ENCODE measurements around the gene MYO1D.
"Not testable (repeated sequence)": the region's sequence is repeated elsewhere in the genome, so short reads cannot be mapped to it uniquely, and the experiment has no call there.

MYO1D gene

GRCh38 chr17:32720671-32721070, 156.3 kb downstream of the MYO1D start:
- no peak for DNase-seq

GRCh38 chr17:32719689-32720088, 157.2 kb downstream of the MYO1D start:
- no peak for DNase-seq

DNA sequence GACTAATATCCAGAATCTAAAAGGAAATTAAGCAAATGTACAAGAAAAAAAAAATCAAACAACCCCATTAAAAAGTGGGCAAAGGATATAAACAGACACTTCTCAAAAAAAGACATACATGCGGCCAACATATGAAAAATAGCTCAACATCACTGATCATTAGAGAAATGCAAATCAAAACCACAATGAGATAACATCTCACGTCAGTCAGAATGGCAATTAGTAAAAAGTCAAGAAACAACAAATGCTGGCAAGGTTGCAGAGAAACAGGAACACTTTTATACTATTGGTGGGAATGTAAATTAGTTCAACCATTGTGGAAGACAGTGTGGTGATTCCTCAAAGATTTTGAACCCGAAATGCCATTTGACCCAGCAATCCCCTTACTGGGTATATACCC, 162.0 kb downstream of the MYO1D start:
- DNase-seq: not testable (repeated sequence)

DNA sequence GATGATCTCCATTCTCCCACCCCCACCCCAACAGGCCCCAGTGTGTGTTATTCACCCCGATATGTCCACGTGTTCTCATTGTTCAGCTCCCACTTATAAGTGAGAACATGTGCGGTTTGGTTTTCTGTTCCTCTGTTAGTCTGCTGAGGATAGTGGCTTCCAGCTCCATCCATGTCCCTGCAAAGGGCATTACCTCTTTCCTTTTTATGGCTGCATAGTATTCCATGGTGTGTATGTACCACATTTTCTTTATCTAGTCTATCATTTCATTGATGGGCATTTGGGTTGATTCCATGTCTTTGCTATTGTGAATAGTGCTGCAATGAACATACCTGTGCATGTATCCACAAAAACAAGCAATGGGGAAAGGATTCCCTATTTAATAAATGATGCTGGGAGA, 162.7 kb downstream of the MYO1D start:
- DNase-seq: not testable (repeated sequence)

- DNase-seq: no peak
These were observed 163.8 kb downstream of the MYO1D start for GRCh38 chr17:32713081-32713480.

GRCh38 chr17:32709562-32709961, 167.4 kb downstream of the MYO1D start:
- no peak for DNase-seq

DNA sequence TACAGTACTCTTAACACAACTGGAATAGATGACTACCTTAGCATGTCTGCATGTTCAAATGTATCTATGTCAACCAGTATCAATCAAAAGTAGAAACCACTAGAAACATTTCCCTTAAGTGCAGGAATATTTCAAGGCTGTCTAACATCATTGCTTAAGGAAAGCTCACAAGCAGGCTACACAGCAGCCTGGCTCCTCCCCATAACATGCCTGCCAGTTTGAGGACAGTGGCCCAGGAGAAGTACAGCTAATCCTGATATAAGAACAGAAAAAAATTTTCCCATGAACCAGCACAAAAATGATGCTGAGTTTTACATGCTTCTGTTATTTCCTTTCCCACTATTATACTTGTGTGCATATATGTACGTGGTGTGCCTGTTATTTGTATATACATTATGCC, 175.1 kb downstream of the MYO1D start:
- DNase-seq: no peak

DNA sequence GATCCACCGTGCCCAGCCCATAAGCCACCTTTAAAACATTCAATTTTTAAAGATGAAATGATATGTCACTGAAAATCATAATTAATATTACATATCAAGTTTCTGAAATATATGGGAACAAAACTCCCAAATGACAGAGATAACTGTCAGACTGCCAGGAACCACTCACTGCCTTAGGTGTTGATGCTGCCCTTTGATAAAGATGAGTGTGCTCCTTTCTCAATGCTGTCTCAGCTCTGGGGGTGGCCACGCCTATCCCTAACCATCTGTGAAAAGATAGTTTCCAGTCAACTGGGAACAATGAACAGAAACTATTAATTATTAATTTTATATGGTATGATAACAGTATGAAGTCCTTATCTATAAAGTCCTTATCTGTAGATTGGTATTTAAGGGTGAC, 177.7 kb downstream of the MYO1D start:
- DNase-seq: no peak

- DNase-seq: no peak
These were observed 178.9 kb downstream of the MYO1D start for GRCh38 chr17:32697728-32698625.

- DNase-seq: no peak
These were observed 180.5 kb downstream of the MYO1D start for GRCh38 chr17:32696426-32696825.

- DNase-seq: no peak
These were observed 181.1 kb downstream of the MYO1D start for GRCh38 chr17:32695864-32696263.

GRCh38 chr17:32693194-32693897, 183.6 kb downstream of the MYO1D start:
- no peak for DNase-seq

- DNase-seq: no peak
These were observed 184.7 kb downstream of the MYO1D start for GRCh38 chr17:32692179-32692578.

- no peak for DNase-seq
These were observed 187.6 kb downstream of the MYO1D start for GRCh38 chr17:32689348-32689747.

DNA sequence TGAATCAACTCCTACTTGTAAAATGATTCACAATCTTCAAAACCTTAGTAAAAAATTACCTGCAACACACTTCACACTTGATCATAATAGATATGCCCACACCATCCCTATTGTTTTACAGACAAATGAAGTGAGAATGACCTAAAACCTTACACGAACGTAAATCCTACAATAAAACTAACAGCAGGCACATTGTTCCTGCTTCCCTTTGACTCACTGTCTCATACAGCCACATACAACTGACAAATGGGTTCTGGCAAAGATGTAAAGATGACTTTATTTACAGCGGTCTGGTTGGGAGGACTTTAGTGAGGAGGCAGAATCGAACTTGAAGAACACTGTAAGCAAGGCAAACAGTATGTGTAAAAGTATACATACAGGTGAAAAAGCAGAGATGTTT, 188.7 kb downstream of the MYO1D start:
- DNase-seq: no peak

DNA sequence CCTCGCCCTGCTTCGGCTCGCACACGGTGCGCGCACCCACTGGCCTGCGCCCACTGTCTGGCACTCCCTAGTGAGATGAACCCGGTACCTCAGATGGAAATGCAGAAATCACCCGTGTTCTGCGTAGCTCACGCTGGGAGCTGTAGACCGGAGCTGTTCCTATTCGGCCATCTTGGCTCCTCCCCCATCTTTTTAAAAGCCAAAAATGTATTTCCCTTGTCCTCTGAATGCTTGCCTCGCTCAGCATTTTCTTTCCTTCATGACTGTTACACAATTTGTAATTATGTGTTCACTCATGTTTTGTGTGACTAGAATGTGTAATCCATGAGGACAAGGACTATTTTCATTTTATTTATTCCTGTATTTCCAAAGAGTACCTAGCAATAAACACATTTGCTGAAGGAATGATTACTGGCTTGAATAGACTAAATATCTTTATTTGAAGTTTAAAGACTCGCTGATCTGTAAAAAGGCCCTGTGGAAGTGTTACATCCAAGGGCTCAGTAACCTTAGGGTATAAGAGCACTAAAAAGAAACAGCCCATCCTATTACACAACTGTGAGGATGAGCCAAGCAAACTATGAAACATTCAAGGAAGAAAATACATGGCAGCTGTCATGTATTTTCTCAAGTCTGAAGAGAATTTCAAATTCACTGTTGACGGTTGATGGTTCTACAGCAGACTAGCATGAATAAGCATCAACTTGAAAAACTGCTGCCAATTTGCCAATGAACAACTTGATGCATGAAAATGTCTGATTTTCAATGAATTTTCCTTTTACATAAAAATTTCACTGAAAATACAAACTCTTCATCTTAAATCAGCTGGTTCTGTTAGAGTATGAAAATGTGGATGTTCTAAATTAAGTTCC, 192.6 kb downstream of the MYO1D start:
- no peak for DNase-seq

- no peak for DNase-seq
These were observed 203.0 kb downstream of the MYO1D start for GRCh38 chr17:32673964-32674363.

DNA sequence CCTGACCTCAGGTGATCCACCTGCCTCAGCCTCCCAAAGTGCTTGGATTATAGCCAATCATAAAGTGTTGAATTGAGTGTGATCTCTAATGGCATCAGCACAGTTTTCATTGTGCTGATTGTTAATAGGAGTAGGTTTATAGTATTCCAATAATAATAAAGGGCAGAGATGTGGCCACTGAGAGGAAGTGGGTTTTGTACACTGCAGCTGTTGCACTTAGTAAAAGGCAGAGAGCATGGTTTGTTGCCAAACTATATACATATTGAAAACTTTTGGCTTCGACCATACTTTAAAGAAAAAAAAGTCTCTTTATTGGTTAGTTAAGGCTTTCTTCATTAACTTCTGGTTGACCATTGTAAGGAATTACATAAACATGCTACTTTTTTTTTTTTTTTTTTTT, 204.2 kb downstream of the MYO1D start:
- no peak for DNase-seq

DNA sequence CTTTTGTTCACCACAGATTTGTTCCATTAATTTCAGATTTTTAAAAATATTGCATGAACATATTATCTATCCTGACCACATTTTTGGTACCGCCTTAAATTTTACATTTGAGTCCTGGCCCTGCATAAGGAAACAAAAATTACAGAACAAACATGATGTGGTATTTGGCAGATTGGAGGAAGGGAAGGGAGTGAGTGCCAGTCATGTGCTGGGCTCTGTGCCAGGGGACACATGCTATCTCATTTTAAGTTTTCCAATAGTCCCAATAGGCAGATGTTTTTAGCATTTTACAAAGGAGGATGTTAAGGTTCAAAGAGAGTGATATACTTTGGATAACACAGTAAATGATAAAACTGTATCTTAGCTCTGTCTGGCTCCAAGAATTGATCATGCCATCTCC, 205.0 kb downstream of the MYO1D start:
- DNase-seq: no peak

DNA sequence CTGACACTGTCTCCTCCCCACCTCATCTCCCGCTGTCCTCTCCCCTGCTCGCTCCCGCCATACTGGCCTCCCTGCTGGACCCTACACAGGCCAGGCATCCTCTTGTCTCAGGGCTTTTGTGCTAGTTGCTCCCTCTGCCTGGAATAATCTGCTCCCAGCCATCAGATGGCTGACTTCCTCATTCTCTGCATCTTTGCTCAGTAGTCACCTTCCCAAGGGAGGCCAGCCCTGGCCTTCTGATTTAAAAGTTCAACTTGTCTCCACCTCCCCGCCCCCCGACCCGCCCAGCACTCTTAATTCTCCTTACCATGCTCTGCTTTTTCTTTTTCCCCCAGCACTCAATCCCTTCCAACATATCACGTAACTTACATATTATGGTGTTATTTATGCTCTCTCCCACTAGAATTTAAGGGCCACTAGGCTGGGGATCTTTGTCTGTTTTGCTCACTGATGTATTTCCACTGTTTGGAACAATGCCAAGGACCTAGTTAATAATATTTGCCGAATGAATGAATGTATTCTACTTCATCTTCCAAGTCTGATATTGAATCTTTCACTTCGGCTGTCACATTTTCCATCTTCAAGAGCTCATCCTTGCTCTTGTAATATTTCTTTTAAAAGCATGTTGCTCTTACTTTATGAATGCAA, 211.9 kb downstream of the MYO1D start:
- DNase-seq: no peak

DNA sequence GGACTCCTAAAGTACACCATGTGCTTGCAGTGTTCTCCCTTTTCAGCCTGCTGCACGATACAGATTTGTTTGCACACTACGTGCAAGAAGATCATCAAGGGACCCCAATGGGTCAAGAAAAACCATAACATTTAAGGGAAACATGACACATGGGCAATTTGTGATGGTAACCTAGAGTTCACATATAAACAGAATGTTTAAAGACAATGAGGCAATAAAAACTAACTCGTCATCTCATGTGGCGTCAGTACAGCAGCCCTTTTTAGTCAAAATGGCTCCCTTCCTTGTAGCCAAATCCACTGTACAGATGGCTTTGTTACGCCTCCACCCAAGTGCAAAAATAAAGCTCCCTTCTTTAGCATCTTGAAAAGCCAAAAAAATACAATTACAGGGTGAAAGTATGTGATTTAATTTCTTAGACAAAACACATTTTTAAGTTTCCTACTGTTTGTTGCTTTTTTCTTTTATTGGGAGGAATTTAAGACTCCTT, 216.4 kb downstream of the MYO1D start:
- DNase-seq: no peak

- DNase-seq: peak; percentile 19
These were observed 217.5 kb downstream of the MYO1D start for GRCh38 chr17:32659419-32659842.
